Measurements from ENCODE around the gene ADAMTS13.

DNA sequence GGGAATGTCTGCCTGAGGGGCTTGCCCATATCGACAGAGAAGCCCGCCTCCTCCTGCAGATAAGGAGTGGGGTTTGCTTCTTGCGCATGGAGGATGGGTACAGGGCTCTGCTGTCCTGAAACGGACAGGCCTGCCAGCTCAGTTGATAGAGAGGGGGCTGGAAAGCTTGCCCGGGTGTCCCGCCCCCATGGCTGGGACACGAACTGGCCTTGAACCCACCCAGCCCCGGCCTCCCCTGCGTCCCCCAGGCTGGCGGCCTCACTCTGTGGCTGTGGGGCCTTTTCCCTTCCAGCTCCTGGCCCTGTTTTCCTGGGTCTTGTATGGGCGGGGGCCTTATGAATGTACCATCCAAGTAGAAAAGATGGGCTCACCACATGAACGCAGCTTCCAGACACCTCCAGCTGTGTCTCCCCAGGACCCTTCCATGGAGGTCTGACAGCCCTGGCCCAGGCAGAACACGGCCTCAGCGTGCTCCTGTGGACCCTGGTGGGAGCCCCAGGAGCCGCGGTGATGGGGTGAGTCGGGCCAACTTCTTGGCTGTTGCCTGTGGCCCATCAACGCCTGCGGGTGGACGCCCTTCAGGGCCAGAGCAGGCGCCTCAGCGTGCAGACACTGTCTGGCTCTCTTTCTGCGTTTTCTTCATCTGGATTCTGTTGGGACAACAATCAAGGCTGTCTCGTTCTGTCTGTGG is 72.6 kb downstream of the ADAMTS13 start:
- TF ChIP-seq CTCF (IDR thresholded peaks at IDR 0.05; ENCODE audit: extremely low read depth in 1 of 2, insufficient read depth in 1 of 2, low read depth in 1 of 2, low read length in 2 of 2) (no peak), EZH2 (IDR thresholded peaks at IDR 0.05; ENCODE audit: borderline replicate concordance, low read depth, low read length, severe bottlenecking) (no peak), GATA2 (IDR thresholded peaks at IDR 0.05; ENCODE audit: insufficient read depth, insufficient read length, low read depth, low read length) (no peak), POLR2AphosphoS5 (IDR thresholded peaks at IDR 0.05; ENCODE audit: insufficient read depth, low read depth, low read length) (no peak), POLR2A (IDR thresholded peaks at IDR 0.05; ENCODE audit: low read depth, low read length) (no peak), MYC (IDR thresholded peaks at IDR 0.05; ENCODE audit: low read depth, low read length) (no peak), JUN (IDR thresholded peaks at IDR 0.05; ENCODE audit: borderline replicate concordance, insufficient read depth, insufficient read length, low read depth) (no peak)
- TF ChIP-seq, protein P1, sequence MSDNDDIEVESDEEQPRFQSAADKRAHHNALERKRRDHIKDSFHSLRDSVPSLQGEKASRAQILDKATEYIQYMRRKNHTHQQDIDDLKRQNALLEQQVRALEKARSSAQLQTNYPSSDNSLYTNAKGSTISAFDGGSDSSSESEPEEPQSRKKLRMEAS (IDR thresholded peaks at IDR 0.05; ENCODE audit: insufficient read depth, insufficient read length) = no peak

Data from endothelial cell of umbilical vein (primary cell).